Measurements from ENCODE around the gene LDB2. TPM values are rescaled to one million over a fixed set of nuclear protein-coding genes. Genes with fewer than 3 reads are reported as not detected.
"Not testable (repeated sequence)": the region's sequence is repeated elsewhere in the genome, so short reads cannot be mapped to it uniquely, and the experiment has no call there.

The LDB2 gene
- total RNA-seq, 2 experiments from 2014 or later: 0.14 TPM; not detected in 1

- DNase-seq (no peak), ATAC-seq (no peak)
- intact Hi-C loops (cut with DNase I, micrococcal nuclease): no loop called here
- Mint-ChIP-seq H3K4me1 (no peaks in the 10 kb centered on the region), H3K36me3 (ENCODE audit: low read depth) (no peaks in the 10 kb centered on the region), H3K27ac (no peak overlapping the region), H3K4me3 (no peak overlapping the region), H3K9me3 (ENCODE audit: low read depth) (no peaks in the 10 kb centered on the region), H3K27me3 (peaks cover 3% of the 10 kb centered on the region)
- ChIA-PET POLR2A (no interaction called here), CTCF (no interaction called here)
These were observed 366.0 kb downstream of the LDB2 start for GRCh38 chr4:16532240-16532970.

DNA sequence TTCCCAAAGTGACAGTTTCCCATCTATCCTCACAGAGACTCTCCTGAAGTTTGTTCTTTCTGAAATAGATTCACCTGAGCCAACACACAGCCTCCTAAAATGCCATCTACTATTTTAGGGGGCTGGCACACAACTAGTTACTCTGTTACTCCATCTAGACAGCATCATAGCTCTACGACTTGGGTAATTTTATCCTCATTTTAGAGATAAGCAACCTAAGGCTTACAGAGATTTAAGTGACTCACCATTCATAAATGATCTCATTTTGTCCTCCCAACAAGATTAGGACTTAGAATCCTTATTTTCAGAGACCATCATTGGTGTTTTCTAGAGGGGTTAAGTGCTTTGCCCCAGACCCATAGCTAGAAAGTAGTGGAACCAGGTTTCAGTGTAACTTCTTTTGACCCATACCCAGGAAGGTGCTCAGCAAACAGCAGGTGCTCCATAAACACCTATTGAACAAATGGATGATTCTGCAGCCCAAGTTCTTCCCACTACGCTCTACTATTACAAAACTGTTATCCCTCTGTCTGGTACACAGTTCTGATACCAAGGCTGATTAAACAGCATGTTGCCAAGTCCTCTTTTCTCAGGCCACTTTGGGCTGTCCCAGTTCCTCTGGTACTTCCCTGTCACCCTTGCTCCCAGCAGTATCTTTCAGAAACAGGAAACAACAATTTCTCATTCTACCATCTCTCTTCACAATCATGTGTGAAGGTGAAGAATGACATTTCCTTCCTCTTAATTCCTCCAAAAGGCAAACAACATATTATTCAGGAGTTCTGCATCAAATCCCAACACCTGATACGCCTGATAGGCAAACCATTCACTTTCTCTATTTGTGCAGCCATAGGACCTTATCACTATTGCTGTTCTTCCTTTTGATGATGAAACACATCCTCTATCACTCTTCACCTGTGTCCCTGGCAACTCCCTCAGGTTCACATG, 367.5 kb downstream of the LDB2 start:
- ATAC-seq: no peak
- no peaks in the 10 kb centered on the region for H3K36me3 Mint-ChIP-seq (ENCODE audit: low read depth)
- H3K27me3 Mint-ChIP-seq: peaks cover 3% of the 10 kb centered on the region
- ChIA-PET CTCF (no interaction called here), POLR2A (no interaction called here)
- DNase-seq: no peak
- H3K4me3 Mint-ChIP-seq: no peak overlapping the region
- intact Hi-C loops (cut with DNase I, micrococcal nuclease): no loop called here
- no peak overlapping the region for H3K27ac Mint-ChIP-seq
- no peaks in the 10 kb centered on the region for H3K4me1 Mint-ChIP-seq
- no peaks in the 10 kb centered on the region for H3K9me3 Mint-ChIP-seq (ENCODE audit: low read depth)

DNA sequence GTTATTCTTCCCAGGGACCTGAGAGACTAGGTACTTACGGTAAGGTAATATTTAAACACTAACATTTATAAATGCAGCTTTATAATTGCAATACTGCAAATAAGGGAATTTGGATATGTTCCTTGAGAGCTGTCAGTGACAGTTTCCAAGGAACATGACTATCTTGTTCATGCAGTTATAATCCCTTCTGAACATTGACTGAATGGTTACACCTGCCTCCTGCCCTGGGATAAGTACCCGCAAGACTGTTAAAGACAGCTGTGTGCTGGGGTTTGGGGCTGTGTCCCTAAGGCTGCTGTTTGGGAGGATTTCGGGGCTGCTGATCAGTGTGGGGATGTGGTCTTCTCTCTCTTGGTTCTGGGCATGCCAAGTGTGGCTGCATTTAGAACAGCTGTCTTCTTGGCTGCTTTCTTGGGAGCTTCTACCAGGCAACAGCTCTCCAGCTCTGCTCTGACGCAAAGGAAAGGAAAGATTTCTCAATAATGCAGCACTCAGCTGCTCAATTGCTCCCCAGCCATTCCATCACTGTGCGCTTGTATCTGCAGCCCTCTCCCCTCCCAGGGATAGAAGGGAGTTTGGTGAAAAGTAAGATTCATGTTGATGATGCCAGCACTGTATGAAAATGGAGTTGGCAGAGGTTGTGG, 373.4 kb downstream of the LDB2 start:
- DNase-seq (no peak), ATAC-seq (no peak)
- Mint-ChIP-seq H3K27me3 (no peaks in the 10 kb centered on the region), H3K36me3 (ENCODE audit: low read depth) (no peaks in the 10 kb centered on the region), H3K4me1 (no peaks in the 10 kb centered on the region), H3K27ac (no peak overlapping the region), H3K4me3 (no peak overlapping the region), H3K9me3 (ENCODE audit: low read depth) (no peaks in the 10 kb centered on the region)
- intact Hi-C loops (cut with DNase I, micrococcal nuclease): no loop called here
- CTCF ChIA-PET: no interaction called here
- POLR2A ChIA-PET: no interaction called here

DNA sequence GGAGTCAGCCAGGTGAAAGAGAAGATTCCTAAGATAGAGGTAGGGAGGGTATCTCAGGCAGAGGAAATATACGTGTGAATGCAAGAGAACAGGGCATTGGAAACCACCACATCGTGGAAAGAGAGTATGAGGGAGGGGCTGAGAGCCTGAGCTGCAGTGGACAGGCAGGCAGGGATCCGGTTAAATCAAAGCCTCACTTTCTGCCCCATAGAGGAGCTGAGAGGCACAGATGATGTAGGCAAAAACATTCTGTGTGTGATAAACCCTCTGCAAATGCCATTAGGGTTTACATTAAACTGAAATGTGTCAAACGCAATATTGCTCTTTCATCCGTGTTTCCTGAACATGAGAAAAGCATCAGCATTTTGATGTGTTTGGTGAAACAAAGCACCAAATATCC, 374.0 kb downstream of the LDB2 start:
- no peaks in the 10 kb centered on the region for H3K36me3 Mint-ChIP-seq (ENCODE audit: low read depth)
- no peaks in the 10 kb centered on the region for H3K4me1 Mint-ChIP-seq
- H3K9me3 Mint-ChIP-seq (ENCODE audit: low read depth): no peaks in the 10 kb centered on the region
- no peaks in the 10 kb centered on the region for H3K27me3 Mint-ChIP-seq
- ChIA-PET CTCF (no interaction called here), POLR2A (no interaction called here)
- no peak overlapping the region for H3K27ac Mint-ChIP-seq
- ATAC-seq: no peak
- DNase-seq: no peak
- intact Hi-C loops (cut with DNase I, micrococcal nuclease): no loop called here
- H3K4me3 Mint-ChIP-seq: no peak overlapping the region

- H3K4me3 Mint-ChIP-seq; intact Hi-C loops (cut with DNase I, micrococcal nuclease); H3K9me3 Mint-ChIP-seq (ENCODE audit: low read depth); H3K27me3 Mint-ChIP-seq; H3K4me1 Mint-ChIP-seq; DNase-seq; H3K36me3 Mint-ChIP-seq (ENCODE audit: low read depth); POLR2A ChIA-PET; H3K27ac Mint-ChIP-seq; ATAC-seq: not testable (repeated sequence)
- CTCF ChIA-PET: interaction anchor here (0.7 kb wide), 1 partner anchor 56 kb away, joined by 3 read pairs; no protein-coding TSS in a partner anchor
These were observed 374.9 kb downstream of the LDB2 start for GRCh38 chr4:16523526-16523925.

DNA sequence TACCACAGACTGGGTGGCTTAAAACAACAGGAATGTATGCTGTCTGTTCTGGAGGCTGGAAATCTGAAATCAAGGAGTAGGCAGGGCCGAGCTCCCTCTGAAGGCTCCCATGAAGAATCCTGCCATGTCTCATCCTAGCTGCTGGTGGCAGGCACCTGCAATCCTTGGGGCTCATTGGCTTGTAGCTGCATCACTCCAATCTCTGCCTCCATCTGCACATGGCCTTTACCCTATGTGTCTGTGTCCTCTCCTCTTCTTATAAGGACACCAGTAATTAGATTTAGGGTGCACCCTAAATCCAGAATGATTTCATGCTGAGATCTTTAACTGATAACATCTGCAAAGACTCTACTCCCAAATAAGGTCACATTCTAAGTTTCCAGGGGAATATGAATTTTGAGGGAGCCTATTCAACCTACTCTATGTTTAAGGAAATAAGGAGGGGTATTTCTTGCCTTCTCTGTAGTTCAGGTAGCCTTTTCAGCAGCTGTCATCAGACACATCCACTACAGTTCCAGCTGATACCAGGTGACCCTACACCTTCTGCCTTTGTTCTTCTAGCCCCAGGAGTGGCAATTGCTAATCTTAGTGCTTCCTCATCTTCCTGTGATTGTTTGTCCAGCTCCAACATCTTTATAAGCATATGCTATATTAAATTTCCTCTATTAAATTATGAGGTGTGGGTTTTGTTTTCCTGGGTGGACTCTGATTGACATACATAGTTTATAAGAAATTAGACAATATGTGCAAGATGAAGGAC, 377.1 kb downstream of the LDB2 start:
- DNase-seq: no peak
- no peaks in the 10 kb centered on the region for H3K9me3 Mint-ChIP-seq (ENCODE audit: low read depth)
- no peak overlapping the region for H3K27ac Mint-ChIP-seq
- no peaks in the 10 kb centered on the region for H3K27me3 Mint-ChIP-seq
- H3K4me1 Mint-ChIP-seq: no peaks in the 10 kb centered on the region
- ChIA-PET CTCF (interaction anchor here (0.9 kb wide), 1 partner anchor 73 kb away, joined by 3 read pairs; no protein-coding TSS in a partner anchor), POLR2A (no interaction called here)
- H3K4me3 Mint-ChIP-seq: no peak overlapping the region
- H3K36me3 Mint-ChIP-seq (ENCODE audit: low read depth): no peaks in the 10 kb centered on the region
- no peak for ATAC-seq
- intact Hi-C loops (cut with DNase I, micrococcal nuclease): no loop called here

- ChIA-PET POLR2A (no interaction called here), CTCF (no interaction called here)
- H3K27me3 Mint-ChIP-seq: no peaks in the 10 kb centered on the region
- H3K4me1 Mint-ChIP-seq: no peaks in the 10 kb centered on the region
- H3K36me3 Mint-ChIP-seq (ENCODE audit: low read depth): no peaks in the 10 kb centered on the region
- no peak overlapping the region for H3K4me3 Mint-ChIP-seq
- no peak overlapping the region for H3K27ac Mint-ChIP-seq
- intact Hi-C loops (cut with DNase I, micrococcal nuclease): no loop called here
- ATAC-seq: no peak
- no peak for DNase-seq
- no peaks in the 10 kb centered on the region for H3K9me3 Mint-ChIP-seq (ENCODE audit: low read depth)
These were observed 381.5 kb downstream of the LDB2 start for GRCh38 chr4:16516796-16517439.

- no peaks in the 10 kb centered on the region for H3K4me1 Mint-ChIP-seq
- H3K27ac Mint-ChIP-seq: no peak overlapping the region
- intact Hi-C loops (cut with DNase I, micrococcal nuclease): no loop called here
- H3K9me3 Mint-ChIP-seq (ENCODE audit: low read depth): no peaks in the 10 kb centered on the region
- H3K27me3 Mint-ChIP-seq: no peaks in the 10 kb centered on the region
- DNase-seq: no peak
- no peak overlapping the region for H3K4me3 Mint-ChIP-seq
- POLR2A ChIA-PET: no interaction called here
- CTCF ChIA-PET: no interaction called here
- H3K36me3 Mint-ChIP-seq (ENCODE audit: low read depth): no peaks in the 10 kb centered on the region
- no peak for ATAC-seq
These were observed 384.6 kb downstream of the LDB2 start for GRCh38 chr4:16513876-16514275.

- Mint-ChIP-seq H3K4me1 (no peaks in the 10 kb centered on the region), H3K27ac (no peak overlapping the region), H3K4me3 (no peak overlapping the region), H3K9me3 (ENCODE audit: low read depth) (peaks cover 5% of the 10 kb centered on the region), H3K36me3 (ENCODE audit: low read depth) (no peaks in the 10 kb centered on the region), H3K27me3 (no peaks in the 10 kb centered on the region)
- POLR2A ChIA-PET: no interaction called here
- DNase-seq (no peak), ATAC-seq (no peak)
- intact Hi-C loops (cut with DNase I, micrococcal nuclease): no loop called here
- CTCF ChIA-PET: interaction anchor here (0.6 to 0.7 kb wide), 2 partner anchors 755 to 853 kb away, joined by 3 to 4 read pairs; no protein-coding TSS in a partner anchor
These were observed 389.5 kb downstream of the LDB2 start for GRCh38 chr4:16508968-16509367.

DNA sequence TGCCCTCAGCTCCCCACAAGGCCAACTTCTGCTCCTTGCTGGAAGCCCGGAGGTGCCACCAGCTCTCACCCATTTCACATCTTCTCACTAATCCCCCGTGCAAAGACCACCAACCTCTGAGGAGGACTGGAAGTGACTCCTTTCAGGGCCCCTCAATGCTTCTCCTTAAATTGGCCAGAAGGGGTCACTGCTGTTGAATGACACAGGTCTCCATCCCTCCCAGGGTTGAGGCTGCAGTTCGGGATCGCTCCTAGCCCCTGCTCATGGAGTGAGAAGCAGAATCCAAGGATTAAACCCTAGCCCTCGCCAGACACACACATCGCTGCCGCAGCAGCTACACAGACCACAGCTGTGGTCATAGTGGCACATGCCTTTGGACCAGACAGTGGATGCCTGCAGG, 392.7 kb downstream of the LDB2 start:
- H3K9me3 Mint-ChIP-seq (ENCODE audit: low read depth): peaks cover 5% of the 10 kb centered on the region
- CTCF ChIA-PET: no interaction called here
- no peaks in the 10 kb centered on the region for H3K4me1 Mint-ChIP-seq

DNA sequence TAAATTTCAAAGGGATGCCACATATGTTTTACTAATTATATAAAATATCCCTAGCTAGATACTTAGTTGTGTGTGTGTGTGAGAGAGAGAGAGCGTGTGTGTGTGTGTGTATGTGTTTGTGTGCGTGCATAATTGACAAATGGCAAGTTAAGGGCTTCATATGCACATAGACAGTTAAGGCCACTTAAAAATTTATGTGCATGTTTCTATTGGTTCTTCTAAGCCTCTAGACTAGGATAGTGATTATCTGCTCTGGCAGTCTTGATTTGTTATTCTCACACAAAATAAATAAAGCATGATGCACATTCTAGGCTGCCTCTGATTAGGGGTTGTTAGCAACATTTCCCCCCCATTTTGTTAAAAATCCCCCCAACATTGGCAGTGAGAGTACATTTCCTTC, 393.2 kb downstream of the LDB2 start:
- ChIA-PET CTCF (no interaction called here), POLR2A (no interaction called here)
- Mint-ChIP-seq H3K9me3 (ENCODE audit: low read depth) (peaks cover 5% of the 10 kb centered on the region), H3K4me3 (no peak overlapping the region), H3K4me1 (no peaks in the 10 kb centered on the region), H3K27me3 (no peaks in the 10 kb centered on the region), H3K27ac (no peak overlapping the region), H3K36me3 (ENCODE audit: low read depth) (no peaks in the 10 kb centered on the region)
- intact Hi-C loops (cut with DNase I, micrococcal nuclease): no loop called here
- ATAC-seq (no peak), DNase-seq (no peak)

More for the DNA sequence above, 392.7 kb downstream of the LDB2 start:
- POLR2A ChIA-PET: no interaction called here
- Mint-ChIP-seq H3K27ac (no peak overlapping the region), H3K36me3 (ENCODE audit: low read depth) (no peaks in the 10 kb centered on the region), H3K4me3 (no peak overlapping the region), H3K27me3 (no peaks in the 10 kb centered on the region)
- DNase-seq (no peak), ATAC-seq (no peak)
- intact Hi-C loops (cut with DNase I, micrococcal nuclease): no loop called here

All from activated CD4-positive, alpha-beta T cell treated with anti-CD3 and anti-CD28 coated beads for 36 hours (primary cell).